ENCODE data around the gene MON1A.

GRCh38 chr3:49865198-49865784, 64.3 kb downstream of the MON1A start:
- no peak for TF ChIP-seq POLR2A (IDR thresholded peaks at IDR 0.05; ENCODE audit: low read length)
- TF ChIP-seq GATA1 (IDR thresholded peaks at IDR 0.05; ENCODE audit: low read depth, low read length): no peak
